ENCODE measurements around the gene PSMA1. TPM values are rescaled to one million over a fixed set of nuclear protein-coding genes. Genes with fewer than 3 reads are reported as not detected.
A peak's percentile ranks its signal among the peaks of the same experiment; 100 is the strongest.

PSMA1 gene
- polyA plus RNA-seq, 2 of the 4 experiments (the other 2 are of a cell fraction), result 299 to 370 TPM

GRCh38 chr11:14458377-14458776 lies 61.8 kb downstream of the PSMA1 start:
- 0 out of 3 replicates have a peak, but pooled peaks cover 3% of the 10 kb centered on the region for H3K4me1 ChIP-seq

GRCh38 chr11:14455648-14456430 lies 64.3 kb downstream of the PSMA1 start:
- FAIRE-seq, result peak; percentile 39
- Histone ChIP-seq H3K9me3 (no peaks in the 10 kb centered on the region), H3K4me3 (no peak overlapping the region), H3K4me1 (0 out of 3 replicates have a peak, but pooled peaks cover 3% of the 10 kb centered on the region), H3K4me2 (no peak overlapping the region), H3K27ac (no peak overlapping the region)
- TF ChIP-seq FOSB (CRISPR knock-in tag; IDR thresholded peaks at IDR 0.05) (no peak), JUN (IDR thresholded peaks at IDR 0.05) (no peak), USF2 (IDR thresholded peaks at IDR 0.05) (no peak), CHD4 (IDR thresholded peaks at IDR 0.05; ENCODE audit: borderline replicate concordance) (no peak), JUNB (IDR thresholded peaks at IDR 0.05) (no peak), CHD2 (IDR thresholded peaks at IDR 0.05; ENCODE audit: low read length, partially characterized antibody) (no peak), ELK1 (IDR thresholded peaks at IDR 0.05; ENCODE audit: low read depth, low read length) (no peak), ZFP36 (IDR thresholded peaks at IDR 0.05; ENCODE audit: borderline replicate concordance, partially characterized antibody) (no peak), HOXB5 (CRISPR knock-in tag; IDR thresholded peaks at IDR 0.05) (no peak), CBX2 (IDR thresholded peaks at IDR 0.05; ENCODE audit: borderline replicate concordance, low read depth) (no peak), MAFK (IDR thresholded peaks at IDR 0.05; ENCODE audit: partially characterized antibody) (no peak), ESRRA (IDR thresholded peaks at IDR 0.05; ENCODE audit: borderline replicate concordance, low read length) (no peak), E2F6 (IDR thresholded peaks at IDR 0.05; ENCODE audit: borderline replicate concordance, low read depth) (no peak), CEBPB (IDR thresholded peaks at IDR 0.05) (no peak), MYC (IDR thresholded peaks at IDR 0.05; ENCODE audit: borderline replicate concordance, low read length) (no peak)
- peak; percentile 52 to 58; a peak in 5 of 6 replicates for ATAC-seq
- DNase-seq (ENCODE audit: low read depth in 1 of 2, low spot score in 1 of 2), result no peak
- 96% methylated on average over 3 of the region's 3 CpGs for WGBS (ENCODE audit: missing lambda C conversion rate)
- ChIA-PET POLR2A (interaction anchor here (0.6 to 1.7 kb wide), 12 partner anchors 13 to 968 kb away, joined by 3 to 9 read pairs (median 4); partner anchors contain the start of gene PSMA1), CTCF (interaction anchor here (0.6 to 13.7 kb wide), 46 partner anchors 7 to 504 kb away, joined by 3 to 258 read pairs (median 4); partner anchors contain the start of gene COPB1)

More at GRCh38 chr11:14458377-14458776, 61.8 kb downstream of the PSMA1 start:
- no peak overlapping the region for H3K4me3 ChIP-seq
- DNase-seq (ENCODE audit: low read depth in 1 of 2, low spot score in 1 of 2) (no peak), FAIRE-seq (no peak), ATAC-seq (no peak)
- no peak overlapping the region for H3K4me2 ChIP-seq
- H3K9me3 ChIP-seq, result no peaks in the 10 kb centered on the region
- POLR2A ChIA-PET, result interaction anchor here (0.7 kb wide), 1 partner anchor 23 kb away, joined by 3 read pairs; no protein-coding TSS in a partner anchor
- CTCF ChIA-PET, result interaction anchor here (5.8 to 13.7 kb wide), 2 partner anchors 38 to 155 kb away, joined by 77 to 258 read pairs; no protein-coding TSS in a partner anchor
- WGBS (ENCODE audit: missing lambda C conversion rate), result 99% methylated on average over 3 of the region's 3 CpGs
- no peak overlapping the region for H3K27ac ChIP-seq
- no peak for TF ChIP-seq CHD2 (IDR thresholded peaks at IDR 0.05; ENCODE audit: low read length, partially characterized antibody)
- TF ChIP-seq HDAC2 (IDR thresholded peaks at IDR 0.05), result no peak
- TF ChIP-seq NFE2L2 (conservative IDR thresholded peaks at IDR 0.05; ENCODE audit: low read length), result no peak
- no peak for TF ChIP-seq NPAS2 (CRISPR knock-in tag; IDR thresholded peaks at IDR 0.05; ENCODE audit: borderline replicate concordance)
- no peak for TF ChIP-seq HES2 (IDR thresholded peaks at IDR 0.05)
- TF ChIP-seq ZNF302 (CRISPR knock-in tag; IDR thresholded peaks at IDR 0.05), result no peak
- TF ChIP-seq USF2 (IDR thresholded peaks at IDR 0.05), result no peak
- no peak for TF ChIP-seq FOSB (CRISPR knock-in tag; IDR thresholded peaks at IDR 0.05)
- TF ChIP-seq KDM1A (IDR thresholded peaks at IDR 0.05; ENCODE audit: low read depth), result no peak
- no peak for TF ChIP-seq HOXB13 (CRISPR knock-in tag; IDR thresholded peaks at IDR 0.05; ENCODE audit: low read depth)
- no peak for TF ChIP-seq POLR2A (IDR thresholded peaks at IDR 0.05; ENCODE audit: low read length)
- no peak for TF ChIP-seq SMC3 (IDR thresholded peaks at IDR 0.05)
- no peak for TF ChIP-seq ZFP36 (IDR thresholded peaks at IDR 0.05; ENCODE audit: borderline replicate concordance, partially characterized antibody)
- TF ChIP-seq ELK1 (IDR thresholded peaks at IDR 0.05; ENCODE audit: low read depth, low read length), result no peak
- TF ChIP-seq MAFK (IDR thresholded peaks at IDR 0.05; ENCODE audit: partially characterized antibody), result no peak

Data from A549 (cell line).